Activated naive CD8-positive, alpha-beta T cell treated with anti-CD3 and anti-CD28 coated beads, Interleukin-2, amount 50 U/mL, for 16 hours (primary cell): ENCODE measurements around the gene ITLN2.
"Not testable (repeated sequence)": the region's sequence is repeated elsewhere in the genome, so short reads cannot be mapped to it uniquely, and the experiment has no call there.

Source experiments
- DNase-seq: peaks from one replicate; pipeline ENCODE4 v3.0.0-alpha.2; 2020; ENCODE audit warnings: low read depth, low spot score

ITLN2 gene

DNA sequence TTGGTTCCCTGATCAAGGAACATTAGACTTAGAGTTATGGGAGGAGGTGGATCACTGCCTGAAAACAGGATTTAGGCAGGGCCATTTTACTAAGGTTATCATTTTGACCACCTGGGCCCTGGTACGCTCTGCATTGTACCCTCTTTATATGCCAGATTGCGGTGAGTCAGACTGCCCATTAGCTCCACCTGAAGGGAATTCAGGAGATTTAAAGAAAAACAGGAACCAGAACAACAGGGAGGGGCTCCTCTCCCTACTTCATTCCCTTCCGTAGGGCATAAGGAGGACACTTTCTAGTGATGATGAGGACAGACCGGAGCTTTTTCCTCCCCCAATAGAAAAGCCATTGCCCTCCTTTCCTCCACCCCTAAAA, 49.0 kb downstream of the ITLN2 start:
- DNase-seq = no peak

DNA sequence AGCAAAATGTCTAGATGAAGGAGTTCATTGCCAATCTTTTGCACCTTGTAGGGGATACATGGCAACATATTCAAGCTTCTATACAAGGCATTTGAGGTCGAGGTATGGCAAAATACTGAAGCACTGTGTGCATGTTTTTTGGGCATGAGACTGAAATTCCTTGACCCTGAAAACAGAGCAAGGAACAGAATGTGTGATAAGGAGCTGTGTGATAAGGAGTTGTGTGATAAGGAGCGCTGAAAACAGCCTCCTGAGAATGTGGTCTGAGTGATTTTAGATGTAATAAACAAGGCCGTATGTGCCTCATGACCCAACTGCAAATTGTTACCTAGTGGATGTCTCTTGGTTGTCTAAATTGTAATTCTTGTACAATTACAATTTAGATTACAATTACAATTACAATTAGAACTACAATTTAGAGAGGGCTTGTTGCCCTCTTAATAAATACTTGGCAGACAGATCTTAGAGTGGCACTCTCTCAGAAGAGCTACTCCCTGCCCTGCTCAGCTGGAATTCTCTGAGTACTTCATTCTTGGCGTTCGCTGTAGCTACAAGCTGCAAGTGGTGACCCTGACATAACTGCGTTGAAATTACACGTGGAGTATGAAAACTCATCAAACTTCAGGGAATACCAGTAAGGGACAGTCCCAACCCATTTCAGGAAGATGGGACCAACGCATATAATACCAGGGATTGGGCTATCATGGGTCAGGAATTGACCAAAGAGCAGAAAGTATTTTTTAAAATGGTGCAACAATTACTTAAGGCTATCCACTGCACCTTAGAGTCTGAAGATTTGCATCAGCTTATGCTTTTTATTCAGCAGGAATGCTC, 49.6 kb downstream of the ITLN2 start:
- no peak for DNase-seq

DNA sequence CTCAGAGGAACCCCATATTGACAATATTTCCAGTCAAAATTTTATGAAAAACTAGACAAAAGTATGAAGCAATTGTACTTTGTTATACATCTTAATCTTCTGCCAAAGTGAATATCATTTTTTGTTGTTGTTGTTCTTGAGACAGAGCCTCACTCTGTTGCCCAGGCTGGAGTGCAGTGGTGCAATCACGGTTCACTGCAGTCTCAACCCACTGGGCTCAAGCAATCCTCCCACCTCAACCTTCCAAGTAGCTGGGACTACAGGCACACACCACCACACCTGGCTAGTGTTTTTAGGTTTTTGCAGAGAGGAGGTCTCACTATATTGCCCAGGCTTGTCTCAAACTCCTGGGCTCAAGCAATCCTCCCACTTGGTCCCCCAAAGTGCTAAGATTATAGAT, 52.4 kb downstream of the ITLN2 start:
- not testable (repeated sequence) for DNase-seq

DNA sequence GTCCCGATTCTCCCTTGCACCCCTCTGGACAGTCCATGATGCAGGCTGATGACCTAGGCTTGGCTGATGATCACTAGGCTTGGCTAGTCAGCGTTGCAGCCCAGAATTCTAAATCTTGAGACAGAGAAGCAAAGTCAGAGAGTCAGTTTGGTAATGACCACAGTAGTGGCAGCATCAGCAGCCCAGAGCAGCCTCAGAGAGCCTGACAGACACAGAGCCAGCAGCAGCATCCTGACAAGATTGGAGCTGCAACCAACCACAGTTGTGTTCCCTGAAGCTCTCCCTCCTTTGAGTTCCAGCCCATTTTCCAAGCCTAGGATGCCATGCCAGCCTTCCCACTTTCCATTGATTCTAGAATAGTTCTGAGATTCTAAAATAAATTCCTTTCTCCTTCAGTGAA, 52.8 kb downstream of the ITLN2 start:
- DNase-seq = no peak

DNA sequence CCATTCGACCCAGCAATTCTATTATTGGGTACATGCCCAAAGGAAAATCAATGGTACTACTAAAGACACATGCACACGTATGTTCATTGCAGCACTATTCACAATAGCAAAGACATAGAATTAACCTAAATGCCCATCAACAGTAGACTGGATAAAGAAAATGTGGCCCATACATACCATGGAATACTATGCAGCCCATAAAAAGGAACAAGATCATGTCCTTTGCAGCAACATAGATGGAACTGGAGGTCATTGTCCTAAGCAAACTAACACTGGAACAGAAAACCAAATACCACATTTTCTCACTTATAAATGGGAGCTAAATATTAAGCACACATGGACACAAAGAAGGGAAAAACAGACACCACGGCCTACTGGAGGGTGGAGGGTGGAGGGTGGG, 53.9 kb downstream of the ITLN2 start:
- not testable (repeated sequence) for DNase-seq
